MM.1S (cell line): ENCODE results near the gene SIGLEC6.

Source experiments
- EZH2phosphoT487 ChIP-seq: fragments of 300-600 bp; sonication (generic); IDR thresholded peaks from 2 replicates; pipeline ENCODE4 v1.6.1; 2018; ENCODE audit warnings: antibody characterized with exemption, low read length
- TF ChIP-seq, protein P1 (sequence below): fragments of 300-600 bp; sonication (generic); IDR thresholded peaks from 2 replicates; pipeline ENCODE4 v1.5.1; 2016; ENCODE audit warnings: antibody characterized with exemption, low read length, mixed read lengths

DNA sequence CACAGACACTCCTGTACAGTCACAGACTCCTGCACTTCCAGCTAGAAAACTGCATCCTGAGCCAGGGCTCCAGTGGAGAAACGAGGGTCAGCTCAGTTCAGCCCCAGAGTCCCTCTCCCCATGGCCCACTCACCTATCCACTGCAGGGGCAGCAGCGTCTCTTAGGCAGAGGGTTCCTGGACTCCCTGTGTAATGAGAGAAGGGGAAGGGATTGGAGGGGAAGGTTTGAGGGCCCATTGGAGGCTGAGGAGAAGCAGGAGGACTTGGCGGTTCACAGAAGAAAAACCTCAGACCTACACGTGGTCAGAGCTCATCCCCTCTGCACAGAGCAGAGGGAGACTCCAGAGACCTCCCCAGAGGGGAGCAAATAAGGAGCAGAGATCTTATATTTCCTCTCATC is 62.3 kb downstream of the SIGLEC6 start:
- TF ChIP-seq, protein P1, sequence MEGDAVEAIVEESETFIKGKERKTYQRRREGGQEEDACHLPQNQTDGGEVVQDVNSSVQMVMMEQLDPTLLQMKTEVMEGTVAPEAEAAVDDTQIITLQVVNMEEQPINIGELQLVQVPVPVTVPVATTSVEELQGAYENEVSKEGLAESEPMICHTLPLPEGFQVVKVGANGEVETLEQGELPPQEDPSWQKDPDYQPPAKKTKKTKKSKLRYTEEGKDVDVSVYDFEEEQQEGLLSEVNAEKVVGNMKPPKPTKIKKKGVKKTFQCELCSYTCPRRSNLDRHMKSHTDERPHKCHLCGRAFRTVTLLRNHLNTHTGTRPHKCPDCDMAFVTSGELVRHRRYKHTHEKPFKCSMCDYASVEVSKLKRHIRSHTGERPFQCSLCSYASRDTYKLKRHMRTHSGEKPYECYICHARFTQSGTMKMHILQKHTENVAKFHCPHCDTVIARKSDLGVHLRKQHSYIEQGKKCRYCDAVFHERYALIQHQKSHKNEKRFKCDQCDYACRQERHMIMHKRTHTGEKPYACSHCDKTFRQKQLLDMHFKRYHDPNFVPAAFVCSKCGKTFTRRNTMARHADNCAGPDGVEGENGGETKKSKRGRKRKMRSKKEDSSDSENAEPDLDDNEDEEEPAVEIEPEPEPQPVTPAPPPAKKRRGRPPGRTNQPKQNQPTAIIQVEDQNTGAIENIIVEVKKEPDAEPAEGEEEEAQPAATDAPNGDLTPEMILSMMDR: no peak
- no peak for TF ChIP-seq EZH2phosphoT487
